ENCODE measurements around the gene CHIT1.

The CHIT1 gene

GRCh38 chr1:203213126-203213525 lies 16.3 kb downstream of the CHIT1 start:
- DNase-seq (ENCODE audit: low spot score in 2 of 2) (no peak), ATAC-seq (no peak)
- Mint-ChIP-seq H3K36me3 (no peaks in the 10 kb centered on the region), H3K27ac (no peak overlapping the region), H3K4me1 (peaks cover 6% of the 10 kb centered on the region), H3K4me3 (no peak overlapping the region), H3K9me3 (no peaks in the 10 kb centered on the region)

GRCh38 chr1:203211812-203212211 lies 17.7 kb downstream of the CHIT1 start:
- ATAC-seq (no peak), DNase-seq (ENCODE audit: low spot score in 2 of 2) (no peak)
- Mint-ChIP-seq H3K4me3 (no peak overlapping the region), H3K27ac (no peak overlapping the region), H3K36me3 (no peaks in the 10 kb centered on the region), H3K4me1 (peaks cover 6% of the 10 kb centered on the region), H3K9me3 (no peaks in the 10 kb centered on the region)

DNA sequence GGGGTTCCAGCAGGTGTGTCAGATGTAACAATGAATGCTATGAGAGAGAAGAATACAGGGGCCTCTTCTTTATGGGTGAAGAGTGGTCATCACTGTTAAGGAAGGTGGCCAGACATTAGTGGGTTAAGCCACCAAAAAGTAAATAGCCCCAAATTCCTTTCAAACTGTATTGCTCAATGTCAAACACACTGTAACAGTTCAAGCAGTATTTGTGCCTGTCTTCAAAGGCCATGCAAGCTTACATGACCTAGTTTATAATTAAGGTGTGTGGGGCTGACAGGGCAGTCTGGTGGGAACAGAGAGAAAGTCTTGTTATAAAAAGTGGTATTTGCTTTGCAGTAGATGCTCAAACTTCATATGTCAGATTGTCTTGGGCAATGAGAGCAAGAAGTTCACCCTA lies 18.5 kb downstream of the CHIT1 start:
- ATAC-seq: no peak
- Mint-ChIP-seq H3K4me1 (peaks cover under 1% of the 10 kb centered on the region), H3K27ac (no peak overlapping the region), H3K4me3 (no peak overlapping the region), H3K9me3 (no peaks in the 10 kb centered on the region), H3K36me3 (no peaks in the 10 kb centered on the region)
- no peak for DNase-seq (ENCODE audit: low spot score in 2 of 2)

DNA sequence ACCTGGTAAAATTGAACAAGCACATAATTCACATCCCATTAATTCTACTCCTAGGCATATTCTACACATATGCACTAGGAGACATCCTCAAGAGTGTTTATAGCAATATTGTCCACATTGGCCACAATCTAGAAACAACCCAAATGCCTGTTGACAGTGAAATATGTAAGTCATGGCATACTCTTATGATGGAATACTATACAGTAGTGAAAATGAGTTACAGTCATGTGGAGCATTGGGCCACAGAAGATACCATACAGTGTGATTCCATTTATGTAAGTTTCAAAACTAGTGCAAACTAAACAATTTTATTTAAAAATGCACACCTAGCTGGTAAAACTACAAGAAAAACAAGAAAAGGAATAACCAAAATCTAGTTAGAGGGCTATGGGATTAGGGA lies 19.1 kb downstream of the CHIT1 start:
- H3K27ac Mint-ChIP-seq: no peak overlapping the region
- no peaks in the 10 kb centered on the region for H3K9me3 Mint-ChIP-seq
- H3K36me3 Mint-ChIP-seq: no peaks in the 10 kb centered on the region
- DNase-seq (ENCODE audit: low spot score in 2 of 2) (no peak), ATAC-seq (no peak)
- H3K4me1 Mint-ChIP-seq: no peaks in the 10 kb centered on the region
- H3K4me3 Mint-ChIP-seq: no peak overlapping the region

GRCh38 chr1:203208181-203208580 lies 21.3 kb downstream of the CHIT1 start:
- ATAC-seq (no peak), DNase-seq (ENCODE audit: low spot score in 2 of 2) (no peak)
- H3K9me3 Mint-ChIP-seq: no peaks in the 10 kb centered on the region
- no peaks in the 10 kb centered on the region for H3K4me1 Mint-ChIP-seq
- no peaks in the 10 kb centered on the region for H3K36me3 Mint-ChIP-seq
- no peak overlapping the region for H3K27ac Mint-ChIP-seq
- H3K4me3 Mint-ChIP-seq: no peak overlapping the region

- ATAC-seq (no peak), DNase-seq (ENCODE audit: low spot score in 2 of 2) (no peak)
- Mint-ChIP-seq H3K36me3 (no peaks in the 10 kb centered on the region), H3K9me3 (no peaks in the 10 kb centered on the region), H3K4me1 (no peaks in the 10 kb centered on the region), H3K4me3 (no peak overlapping the region), H3K27ac (peak overlapping the region; percentile 11)
These were observed 21.7 kb downstream of the CHIT1 start for GRCh38 chr1:203207751-203208150.

DNA sequence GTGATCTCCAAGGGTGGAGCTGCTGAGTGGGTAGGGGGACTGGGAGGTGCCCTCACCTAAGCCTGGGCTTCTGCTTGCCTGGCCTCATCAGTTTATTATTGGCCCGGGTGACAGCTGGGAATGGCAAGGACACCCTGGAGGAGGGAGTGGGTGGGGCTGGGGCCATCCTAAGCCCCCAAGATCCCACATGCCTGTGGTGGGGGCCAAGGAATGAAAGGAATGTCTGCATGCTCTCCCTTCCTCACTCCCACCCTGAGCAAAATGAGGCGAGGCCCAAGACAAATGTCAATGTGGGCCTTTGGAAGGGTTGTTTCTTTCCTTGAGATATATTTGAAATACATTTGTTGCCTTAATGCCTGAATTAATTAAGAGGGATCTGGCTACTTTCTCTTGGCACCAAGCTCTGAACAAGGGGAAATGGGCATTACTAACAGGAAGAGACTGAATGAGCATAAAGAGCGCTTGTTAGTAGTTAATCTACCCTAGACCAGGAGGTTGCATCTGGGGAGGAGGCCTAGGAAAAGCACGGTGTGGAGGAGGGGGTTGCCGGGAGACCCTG lies 23.3 kb downstream of the CHIT1 start:
- no peak for ATAC-seq
- H3K9me3 Mint-ChIP-seq: no peaks in the 10 kb centered on the region
- DNase-seq (ENCODE audit: low spot score in 2 of 2): no peak
- no peaks in the 10 kb centered on the region for H3K36me3 Mint-ChIP-seq
- no peak overlapping the region for H3K4me3 Mint-ChIP-seq
- H3K4me1 Mint-ChIP-seq: no peaks in the 10 kb centered on the region
- no peak overlapping the region for H3K27ac Mint-ChIP-seq

- Mint-ChIP-seq H3K9me3 (no peaks in the 10 kb centered on the region), H3K27ac (no peak overlapping the region), H3K4me3 (no peak overlapping the region), H3K4me1 (no peaks in the 10 kb centered on the region), H3K36me3 (no peaks in the 10 kb centered on the region)
- ATAC-seq: no peak
- DNase-seq (ENCODE audit: low spot score in 2 of 2): no peak
These were observed 24.7 kb downstream of the CHIT1 start for GRCh38 chr1:203204756-203205155.

DNA sequence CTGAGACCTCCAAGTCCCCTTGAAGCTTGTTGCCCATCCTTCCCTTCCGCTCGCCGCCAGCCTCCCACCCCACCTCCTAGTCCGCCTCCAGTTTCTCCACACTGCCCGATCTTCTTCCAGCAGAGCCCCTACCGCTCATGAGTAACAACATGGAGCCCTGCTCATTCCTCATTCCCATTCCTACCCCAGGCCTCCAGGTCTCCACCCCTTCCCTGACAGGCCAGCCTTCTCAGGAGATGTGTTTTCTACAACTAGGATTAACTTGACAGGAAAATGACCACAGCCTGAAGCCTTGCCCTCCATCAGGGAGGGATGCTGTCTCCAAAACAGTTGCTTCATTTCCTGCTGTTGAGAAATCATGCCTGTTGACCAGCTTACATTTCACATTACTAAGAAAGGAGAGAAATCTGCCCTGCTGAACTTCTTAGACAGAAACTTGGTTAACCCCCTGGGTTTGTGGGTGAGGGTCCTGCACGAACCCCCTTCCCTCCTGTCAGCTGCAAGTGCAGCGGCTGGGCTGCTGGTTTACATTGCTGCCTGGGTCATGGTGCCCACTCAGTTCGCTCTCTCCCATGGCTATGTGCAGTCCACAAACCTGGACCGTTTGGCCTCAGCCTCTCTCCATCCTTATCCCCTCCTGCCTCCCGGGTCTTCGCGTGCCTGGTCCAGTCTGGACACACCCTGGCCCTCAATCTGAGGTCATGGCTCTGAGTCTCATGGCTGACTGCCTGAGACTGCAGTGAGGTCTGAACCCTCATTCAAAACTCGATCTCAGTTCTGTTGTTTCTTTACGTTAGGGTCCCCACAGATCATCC lies 26.8 kb downstream of the CHIT1 start:
- H3K36me3 Mint-ChIP-seq: no peaks in the 10 kb centered on the region
- ATAC-seq: no peak

GRCh38 chr1:203201516-203202205 lies 27.8 kb downstream of the CHIT1 start:
- H3K4me3 Mint-ChIP-seq: no peak overlapping the region
- no peak overlapping the region for H3K27ac Mint-ChIP-seq
- no peaks in the 10 kb centered on the region for H3K4me1 Mint-ChIP-seq
- no peak for ATAC-seq
- H3K36me3 Mint-ChIP-seq: no peaks in the 10 kb centered on the region
- no peaks in the 10 kb centered on the region for H3K9me3 Mint-ChIP-seq
- no peak for DNase-seq (ENCODE audit: low spot score in 2 of 2)

More for the DNA sequence above, 26.8 kb downstream of the CHIT1 start:
- Mint-ChIP-seq H3K27ac (no peak overlapping the region), H3K4me3 (no peak overlapping the region), H3K9me3 (no peaks in the 10 kb centered on the region), H3K4me1 (no peaks in the 10 kb centered on the region)
- DNase-seq (ENCODE audit: low spot score in 2 of 2): no peak

GRCh38 chr1:203200916-203201315 lies 28.6 kb downstream of the CHIT1 start:
- Mint-ChIP-seq H3K27ac (no peak overlapping the region), H3K9me3 (no peaks in the 10 kb centered on the region), H3K4me1 (no peaks in the 10 kb centered on the region), H3K4me3 (no peak overlapping the region), H3K36me3 (no peaks in the 10 kb centered on the region)
- DNase-seq (ENCODE audit: low spot score in 2 of 2): no peak
- ATAC-seq: no peak

DNA sequence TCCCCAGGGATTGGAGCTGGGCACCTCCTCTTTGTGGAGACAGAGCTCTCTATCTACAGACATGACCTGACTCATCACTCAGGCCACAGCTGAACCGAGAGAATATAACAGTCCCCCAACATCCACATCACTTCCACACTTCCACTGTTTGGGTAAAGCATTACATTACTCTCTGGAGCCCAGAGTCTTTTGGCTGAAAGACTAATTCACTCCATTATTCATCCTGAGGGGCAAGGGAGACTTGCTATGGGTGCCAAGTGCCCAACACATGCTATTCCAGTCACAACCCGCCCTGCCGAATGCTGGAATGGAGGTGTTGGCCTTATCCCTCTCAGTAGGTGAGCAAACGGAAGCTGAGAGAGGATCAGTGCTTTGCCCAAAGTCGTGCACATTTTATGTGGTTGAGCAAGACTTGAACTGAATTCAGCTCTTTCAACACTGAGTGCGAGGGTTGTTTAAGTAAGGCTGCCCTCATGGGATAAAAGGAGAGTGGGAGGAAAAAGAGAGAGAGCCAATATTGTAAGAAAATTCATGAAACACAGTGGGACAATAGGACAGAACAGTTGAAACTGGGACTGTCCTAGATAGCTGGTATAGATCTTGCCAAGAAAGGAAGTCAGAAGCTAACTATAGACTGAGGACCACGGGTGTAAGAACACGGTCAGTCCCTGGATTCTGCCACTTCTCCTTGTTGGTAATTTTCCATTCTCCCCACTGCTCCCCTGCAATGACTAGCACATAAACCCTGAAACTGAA lies 29.5 kb downstream of the CHIT1 start:
- Mint-ChIP-seq H3K36me3 (no peaks in the 10 kb centered on the region), H3K9me3 (no peaks in the 10 kb centered on the region), H3K27ac (no peak overlapping the region), H3K4me3 (no peak overlapping the region), H3K4me1 (no peaks in the 10 kb centered on the region)
- no peak for ATAC-seq
- no peak for DNase-seq (ENCODE audit: low spot score in 2 of 2)

DNA sequence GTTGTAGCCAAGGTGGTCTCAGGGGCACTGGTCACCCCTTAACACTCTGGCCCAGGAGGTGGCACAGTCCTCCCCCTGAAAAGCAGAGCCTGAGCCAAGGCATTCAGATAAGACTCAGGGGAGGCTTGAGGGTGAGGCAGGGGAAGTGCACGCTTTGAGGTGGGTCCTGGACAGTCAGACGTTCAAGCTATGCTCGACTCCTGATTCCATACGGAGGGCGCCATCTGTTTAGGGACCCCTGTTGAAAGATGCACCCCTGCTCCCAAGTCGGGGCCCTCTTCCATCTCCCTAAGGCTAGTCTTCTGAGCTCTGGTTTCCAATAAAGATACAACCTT lies 30.0 kb downstream of the CHIT1 start:
- no peak overlapping the region for H3K27ac Mint-ChIP-seq
- no peaks in the 10 kb centered on the region for H3K9me3 Mint-ChIP-seq
- no peak overlapping the region for H3K4me3 Mint-ChIP-seq
- H3K36me3 Mint-ChIP-seq: no peaks in the 10 kb centered on the region
- H3K4me1 Mint-ChIP-seq: no peaks in the 10 kb centered on the region
- DNase-seq (ENCODE audit: low spot score in 2 of 2): no peak
- ATAC-seq: no peak

DNA sequence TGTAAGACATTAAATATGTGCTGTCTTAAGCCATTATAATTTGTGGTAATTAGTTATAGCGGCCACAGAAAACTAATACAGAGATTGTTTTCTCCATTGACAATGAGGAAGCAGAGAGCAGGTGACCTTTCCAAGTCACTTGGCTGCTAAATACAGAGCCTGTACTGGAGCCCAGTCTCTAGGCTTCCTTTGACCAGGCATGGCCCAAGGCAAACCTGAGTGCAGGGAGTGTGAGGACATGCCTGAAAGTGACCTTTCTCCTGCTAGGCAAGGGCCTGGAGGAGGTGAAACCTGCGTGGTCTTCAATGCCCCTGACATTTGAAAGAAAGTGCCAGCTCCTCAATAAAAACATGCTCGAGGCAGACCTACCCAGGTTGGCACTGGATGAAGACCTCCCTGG lies 30.5 kb downstream of the CHIT1 start:
- Mint-ChIP-seq H3K27ac (no peak overlapping the region), H3K4me1 (no peaks in the 10 kb centered on the region), H3K4me3 (no peak overlapping the region), H3K9me3 (no peaks in the 10 kb centered on the region), H3K36me3 (no peaks in the 10 kb centered on the region)
- ATAC-seq: no peak
- no peak for DNase-seq (ENCODE audit: low spot score in 2 of 2)

GRCh38 chr1:203197625-203198024 lies 31.8 kb downstream of the CHIT1 start:
- no peaks in the 10 kb centered on the region for H3K4me1 Mint-ChIP-seq
- no peak overlapping the region for H3K27ac Mint-ChIP-seq
- no peak overlapping the region for H3K4me3 Mint-ChIP-seq
- no peaks in the 10 kb centered on the region for H3K9me3 Mint-ChIP-seq
- DNase-seq (ENCODE audit: low spot score in 2 of 2): no peak
- ATAC-seq: peak; percentile 23
- H3K36me3 Mint-ChIP-seq: no peaks in the 10 kb centered on the region
